Measurements from ENCODE around the gene LIN54. TPM values are rescaled to one million over a fixed set of nuclear protein-coding genes. Genes with fewer than 3 reads are reported as not detected.
"Not testable (repeated sequence)": the region's sequence is repeated elsewhere in the genome, so short reads cannot be mapped to it uniquely, and the experiment has no call there.

The LIN54 gene
- total RNA-seq, 1 donor from 2014 or later = 14.7 TPM

DNA sequence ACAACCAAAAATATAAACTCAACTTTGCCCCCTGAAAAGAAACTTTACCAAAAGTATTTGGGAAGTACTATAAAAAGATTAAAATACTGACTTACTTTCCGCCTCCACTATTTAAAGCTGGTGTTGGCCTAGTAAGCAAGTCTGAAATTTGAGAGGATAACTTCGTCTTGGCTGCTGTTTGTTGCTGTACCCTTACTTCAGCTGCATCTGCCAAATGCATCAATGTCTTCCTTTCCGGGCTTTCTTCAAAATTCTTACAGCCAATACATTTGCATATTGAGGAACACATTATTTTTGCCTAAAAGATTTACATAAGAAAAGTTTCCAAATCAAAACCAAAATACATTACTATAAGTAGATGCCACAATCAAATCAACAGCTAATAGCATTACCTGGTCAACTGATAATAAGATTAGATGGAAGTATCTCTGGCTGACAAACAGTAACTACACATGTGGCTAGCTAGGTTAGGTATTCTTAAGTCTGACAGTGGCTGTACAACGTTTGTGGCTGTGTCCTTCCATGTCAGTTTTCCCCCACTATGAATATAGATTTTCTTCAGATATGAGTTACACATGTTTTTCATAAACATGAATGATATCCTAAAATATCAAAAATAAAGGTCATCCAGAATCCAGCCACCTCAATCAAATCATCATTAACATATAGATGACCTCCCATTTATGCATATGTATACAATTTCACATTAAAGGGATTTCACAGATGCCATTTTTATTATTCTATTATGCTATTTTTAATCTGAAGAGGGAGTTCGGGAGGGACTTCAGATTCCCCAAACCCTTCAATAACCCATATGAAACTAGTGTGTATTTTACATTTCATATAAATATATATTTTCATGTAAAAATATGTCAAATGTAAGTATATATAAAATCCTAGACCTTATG is 79.5 kb downstream of the LIN54 start:
- TF ChIP-seq, protein P1, sequence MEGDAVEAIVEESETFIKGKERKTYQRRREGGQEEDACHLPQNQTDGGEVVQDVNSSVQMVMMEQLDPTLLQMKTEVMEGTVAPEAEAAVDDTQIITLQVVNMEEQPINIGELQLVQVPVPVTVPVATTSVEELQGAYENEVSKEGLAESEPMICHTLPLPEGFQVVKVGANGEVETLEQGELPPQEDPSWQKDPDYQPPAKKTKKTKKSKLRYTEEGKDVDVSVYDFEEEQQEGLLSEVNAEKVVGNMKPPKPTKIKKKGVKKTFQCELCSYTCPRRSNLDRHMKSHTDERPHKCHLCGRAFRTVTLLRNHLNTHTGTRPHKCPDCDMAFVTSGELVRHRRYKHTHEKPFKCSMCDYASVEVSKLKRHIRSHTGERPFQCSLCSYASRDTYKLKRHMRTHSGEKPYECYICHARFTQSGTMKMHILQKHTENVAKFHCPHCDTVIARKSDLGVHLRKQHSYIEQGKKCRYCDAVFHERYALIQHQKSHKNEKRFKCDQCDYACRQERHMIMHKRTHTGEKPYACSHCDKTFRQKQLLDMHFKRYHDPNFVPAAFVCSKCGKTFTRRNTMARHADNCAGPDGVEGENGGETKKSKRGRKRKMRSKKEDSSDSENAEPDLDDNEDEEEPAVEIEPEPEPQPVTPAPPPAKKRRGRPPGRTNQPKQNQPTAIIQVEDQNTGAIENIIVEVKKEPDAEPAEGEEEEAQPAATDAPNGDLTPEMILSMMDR (IDR thresholded peaks at IDR 0.05) = no peak
- no peaks in the 10 kb centered on the region for H3K4me1 ChIP-seq
- DNase-seq (no peak), ATAC-seq (no peak)
- no peak overlapping the region for H3K4me3 ChIP-seq
- no peaks in the 10 kb centered on the region for H3K9me3 ChIP-seq
- no peaks in the 10 kb centered on the region for H3K27me3 ChIP-seq (ENCODE audit: low read depth)
- peaks cover 46% of the 10 kb centered on the region for H3K36me3 ChIP-seq
- intact Hi-C loops (cut with DNase I) = no loop called here
- no peak overlapping the region for H3K27ac ChIP-seq

DNA sequence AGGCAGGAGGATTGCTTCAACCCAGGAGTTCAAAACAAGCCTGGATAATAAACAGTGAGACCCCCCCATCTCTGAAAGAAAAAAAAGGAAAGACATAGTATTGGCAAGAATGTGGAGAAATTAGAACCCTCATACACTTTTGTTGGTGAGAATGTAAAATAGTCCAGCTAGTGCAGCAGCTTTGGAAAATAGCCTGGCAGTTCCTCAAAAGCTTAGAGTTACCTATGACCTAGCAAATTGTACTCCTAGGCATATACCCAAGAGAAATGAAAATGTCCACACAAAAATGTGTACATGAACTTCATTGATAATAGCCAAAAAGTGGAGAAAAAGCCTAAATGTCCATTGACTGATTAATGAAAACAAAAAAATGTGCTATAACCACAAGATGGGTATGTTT is 88.8 kb downstream of the LIN54 start:
- H3K9me3 ChIP-seq = no peaks in the 10 kb centered on the region
- intact Hi-C loops (cut with DNase I) = no loop called here
- peaks cover 14% of the 10 kb centered on the region for H3K36me3 ChIP-seq
- no peak overlapping the region for H3K4me3 ChIP-seq
- H3K27me3 ChIP-seq (ENCODE audit: low read depth) = no peaks in the 10 kb centered on the region
- ATAC-seq (no peak), DNase-seq (no peak)
- H3K4me1 ChIP-seq = no peaks in the 10 kb centered on the region
- TF ChIP-seq, protein P1 (IDR thresholded peaks at IDR 0.05) = no peak
- no peak overlapping the region for H3K27ac ChIP-seq

DNA sequence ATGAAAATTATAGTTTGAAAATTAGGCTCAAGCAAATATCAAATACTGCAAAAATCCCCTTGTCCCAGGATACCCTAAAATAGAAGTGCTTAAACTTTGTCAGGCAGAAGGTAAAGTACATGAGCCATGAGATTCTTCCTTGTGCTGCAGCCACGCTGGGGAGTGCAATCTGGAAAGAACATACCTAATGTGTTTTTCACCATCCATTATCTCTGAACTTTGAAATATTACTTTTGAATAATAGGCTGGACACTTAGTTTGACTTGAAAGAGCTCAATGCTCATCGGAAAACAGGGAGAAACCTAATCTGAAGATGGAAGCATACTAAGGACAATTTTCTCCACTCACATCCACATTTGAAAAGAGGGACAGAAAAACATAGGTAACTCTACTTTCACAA is 91.2 kb downstream of the LIN54 start:
- DNase-seq (no peak), ATAC-seq (no peak)
- peaks cover 14% of the 10 kb centered on the region for H3K36me3 ChIP-seq
- H3K27me3 ChIP-seq (ENCODE audit: low read depth) = no peaks in the 10 kb centered on the region
- H3K9me3 ChIP-seq = no peaks in the 10 kb centered on the region
- H3K4me1 ChIP-seq = no peaks in the 10 kb centered on the region
- TF ChIP-seq, protein P1 (IDR thresholded peaks at IDR 0.05) = no peak
- H3K4me3 ChIP-seq = no peak overlapping the region
- no peak overlapping the region for H3K27ac ChIP-seq
- intact Hi-C loops (cut with DNase I) = no loop called here

DNA sequence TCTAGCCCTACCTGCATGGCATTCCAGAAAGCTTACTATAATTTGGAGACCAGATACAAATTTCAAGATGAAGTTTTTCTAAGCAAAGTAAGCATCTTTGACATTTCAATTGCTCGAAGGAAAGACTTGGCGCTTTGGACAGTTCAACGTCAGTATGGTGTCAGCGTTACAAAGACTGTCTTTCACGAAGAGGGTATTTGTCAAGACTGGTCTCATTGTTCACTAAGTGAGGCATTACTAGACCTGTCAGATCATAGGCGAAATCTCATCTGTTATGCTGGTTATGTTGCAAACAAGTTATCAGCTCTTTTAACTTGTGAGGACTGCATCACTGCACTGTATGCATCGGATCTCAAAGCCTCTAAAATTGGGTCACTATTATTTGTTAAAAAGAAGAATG is 92.5 kb downstream of the LIN54 start:
- Histone ChIP-seq H3K4me1 (no peaks in the 10 kb centered on the region), H3K27ac (no peak overlapping the region), H3K36me3 (peaks cover 14% of the 10 kb centered on the region), H3K9me3 (no peaks in the 10 kb centered on the region), H3K27me3 (ENCODE audit: low read depth) (no peaks in the 10 kb centered on the region), H3K4me3 (no peak overlapping the region)
- no peak for DNase-seq
- ATAC-seq = no peak
- intact Hi-C loops (cut with DNase I) = no loop called here
- TF ChIP-seq, protein P1 (IDR thresholded peaks at IDR 0.05) = no peak

DNA sequence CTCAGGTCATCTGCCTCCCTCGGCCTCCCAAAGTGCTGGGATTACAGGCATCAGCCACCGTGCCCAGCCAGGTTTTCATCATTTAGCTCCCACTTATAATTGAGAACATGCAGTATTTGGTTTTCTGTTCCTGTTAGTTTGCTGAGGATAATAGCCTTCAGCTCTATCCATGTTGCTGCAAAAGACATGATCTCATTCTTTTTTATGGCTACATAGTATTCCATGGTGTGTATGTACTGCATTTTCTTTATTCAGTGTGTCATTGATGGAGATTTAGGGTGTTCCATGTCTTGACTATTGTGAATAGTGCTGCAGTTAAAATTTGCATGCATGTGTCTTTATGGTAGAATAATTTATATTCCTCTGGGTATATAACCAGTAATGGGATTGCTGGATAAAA is 96.7 kb downstream of the LIN54 start:
- not testable (repeated sequence) for DNase-seq, H3K9me3 ChIP-seq

DNA sequence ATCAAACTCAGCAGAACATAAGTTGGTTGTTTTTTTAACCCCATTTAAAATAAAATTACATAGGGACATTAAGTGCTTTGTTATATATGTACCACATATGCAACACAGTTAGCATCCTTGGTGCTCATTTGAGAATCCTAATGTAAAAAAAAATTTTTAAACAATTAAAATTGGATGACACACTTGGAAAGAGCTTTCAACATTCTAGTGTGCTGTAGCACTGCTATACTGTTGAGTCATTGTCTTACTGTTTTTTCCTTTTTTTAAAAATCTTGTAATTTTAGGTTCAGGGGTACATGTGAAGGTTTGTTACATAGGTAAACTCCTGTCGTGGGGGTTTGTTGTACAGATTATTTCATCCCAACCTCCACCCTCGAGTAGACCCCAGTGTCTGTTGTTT is 97.3 kb downstream of the LIN54 start:
- intact Hi-C loops (cut with DNase I) = no loop called here
- Histone ChIP-seq H3K27ac (no peak overlapping the region), H3K4me1 (no peaks in the 10 kb centered on the region), H3K36me3 (peaks cover 26% of the 10 kb centered on the region), H3K27me3 (ENCODE audit: low read depth) (no peaks in the 10 kb centered on the region), H3K9me3 (no peaks in the 10 kb centered on the region), H3K4me3 (no peak overlapping the region)
- DNase-seq (no peak), ATAC-seq (no peak)
- TF ChIP-seq, protein P1 (IDR thresholded peaks at IDR 0.05) = no peak

More for the DNA sequence above, 96.7 kb downstream of the LIN54 start:
- H3K4me1 ChIP-seq; intact Hi-C loops (cut with DNase I); H3K4me3 ChIP-seq; ATAC-seq; H3K27me3 ChIP-seq (ENCODE audit: low read depth); H3K27ac ChIP-seq: not testable (repeated sequence)
- H3K36me3 ChIP-seq = peaks cover 26% of the 10 kb centered on the region

All from lower lobe of right lung (tissue), 2 donors.